Naive B cell (primary cell): ENCODE results near the gene NPHP4. TPM values are rescaled to one million over a fixed set of nuclear protein-coding genes. Genes with fewer than 3 reads are reported as not detected.
A peak's percentile ranks its signal among the peaks of the same experiment; 100 is the strongest.

Experiments used
- ATAC-seq, 2 donors: fragments of 150-1000 bp; cut with Tn5 transposase; 2 replicates each; pipeline ENCODE4 v1.10.0; 2021; ENCODE audit warnings: low read depth in 2 of 2, mild to moderate bottlenecking in 2 of 2, moderate library complexity in 2 of 2
- DNase-seq: peaks from one replicate; pipeline ENCODE4 v3.0.0; 2022
- H3K27ac Mint-ChIP-seq, 6 donors: one replicate each; pipeline ENCODE4 v1.8.0; 2020 to 2022; ENCODE audit warnings: mild to moderate bottlenecking in 6 of 6, mixed read lengths in 6 of 6, moderate library complexity in 5 of 6, inconsistent platforms in 2 of 6
- H3K27me3 Mint-ChIP-seq, 3 donors: one replicate each; pipeline ENCODE4 v1.8.0; 2021 to 2022; ENCODE audit warnings: mixed read lengths in 3 of 3, mild to moderate bottlenecking in 1 of 3
- H3K36me3 Mint-ChIP-seq, 2 donors: one replicate each; pipeline ENCODE4 v1.8.0; 2020 to 2022; ENCODE audit warnings: mixed read lengths in 2 of 2, inconsistent platforms in 1 of 2, mild to moderate bottlenecking in 1 of 2
- H3K4me1 Mint-ChIP-seq, 3 donors: one replicate each; pipeline ENCODE4 v1.8.0; 2020 to 2022; ENCODE audit warnings: mixed read lengths in 3 of 3, inconsistent platforms in 1 of 3, mild to moderate bottlenecking in 1 of 3, moderate library complexity in 1 of 3
- H3K4me3 Mint-ChIP-seq, 8 donors: one replicate each; pipeline ENCODE4 v1.8.0; 2020 to 2022; ENCODE audit warnings: mild to moderate bottlenecking in 8 of 8, mixed read lengths in 8 of 8, moderate library complexity in 8 of 8, inconsistent platforms in 2 of 8
- H3K9me3 Mint-ChIP-seq, 7 donors: one replicate each; pipeline ENCODE4 v1.8.0; 2020 to 2022; ENCODE audit warnings: mixed read lengths in 7 of 7, mild to moderate bottlenecking in 5 of 7, inconsistent platforms in 2 of 7, moderate library complexity in 1 of 7
- polyA plus RNA-seq, 6 donors: library from polyadenylated mRNA; unstranded; fragments of 300-500 nt; fragmentation: Illumina TruSeq; gene quantifications; one replicate each; pipeline ENCODE4 v1.2.3, GENCODE V29; 2021; ENCODE audit warnings: low read depth in 6 of 6

Gene NPHP4
- polyA plus RNA-seq, 6 donors from 2014 or later: 0.51 to 1.1 (median 0.68) TPM; not detected in 1

DNA sequence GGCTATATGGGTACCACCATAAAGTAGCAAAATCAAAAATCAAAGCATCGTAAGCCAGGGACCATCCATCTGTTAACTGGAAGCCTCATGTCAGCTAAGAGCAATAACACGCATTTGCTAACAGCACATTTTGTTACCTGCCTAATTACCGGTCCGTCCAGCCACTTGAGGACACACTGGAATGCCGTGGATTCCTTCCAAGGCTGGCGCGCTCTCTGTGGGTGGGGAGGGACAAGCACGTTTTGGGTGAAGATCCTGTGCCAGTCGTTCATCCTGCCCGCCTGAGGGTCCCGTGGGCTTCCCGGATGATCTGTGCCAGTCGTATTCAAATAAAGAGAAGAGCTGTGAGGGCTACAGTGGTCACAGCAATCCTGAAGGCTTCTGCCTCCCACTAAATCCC, 6.2 kb downstream of the NPHP4 start:
- Mint-ChIP-seq H3K36me3 (no peaks in the 10 kb centered on the region), H3K4me3 (no peak overlapping the region), H3K27me3 (no peaks in the 10 kb centered on the region), H3K9me3 (no peaks in the 10 kb centered on the region), H3K27ac (no peak overlapping the region), H3K4me1 (peaks cover 12 to 25% (median 23%) of the 10 kb centered on the region in 3 donors)
- ATAC-seq (no peak), DNase-seq (no peak)

DNA sequence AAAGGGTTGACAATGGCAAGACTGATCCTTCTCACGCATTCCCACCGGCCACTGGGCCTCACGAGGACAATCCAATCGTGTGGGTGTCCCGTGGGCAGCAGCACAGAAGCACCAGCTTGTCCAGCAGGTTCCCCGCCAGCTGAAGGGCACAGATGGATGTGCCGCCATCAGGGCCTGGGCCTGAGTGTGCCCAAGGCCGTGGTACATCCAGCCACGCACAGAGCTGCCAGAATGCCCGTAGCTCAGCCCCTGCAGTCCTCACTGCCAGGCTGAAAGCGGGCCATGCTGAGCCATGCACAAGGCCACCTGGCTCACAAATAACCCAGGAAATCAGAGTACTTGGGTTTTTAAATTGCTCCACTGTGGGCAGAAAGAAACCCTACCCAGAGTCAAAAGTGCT, 7.0 kb downstream of the NPHP4 start:
- Mint-ChIP-seq H3K4me3 (no peak overlapping the region), H3K9me3 (no peaks in the 10 kb centered on the region), H3K27ac (no peak overlapping the region), H3K4me1 (peaks cover 13 to 29% (median 28%) of the 10 kb centered on the region in 3 donors), H3K36me3 (no peaks in the 10 kb centered on the region), H3K27me3 (no peaks in the 10 kb centered on the region)
- ATAC-seq (no peak), DNase-seq (no peak)

DNA sequence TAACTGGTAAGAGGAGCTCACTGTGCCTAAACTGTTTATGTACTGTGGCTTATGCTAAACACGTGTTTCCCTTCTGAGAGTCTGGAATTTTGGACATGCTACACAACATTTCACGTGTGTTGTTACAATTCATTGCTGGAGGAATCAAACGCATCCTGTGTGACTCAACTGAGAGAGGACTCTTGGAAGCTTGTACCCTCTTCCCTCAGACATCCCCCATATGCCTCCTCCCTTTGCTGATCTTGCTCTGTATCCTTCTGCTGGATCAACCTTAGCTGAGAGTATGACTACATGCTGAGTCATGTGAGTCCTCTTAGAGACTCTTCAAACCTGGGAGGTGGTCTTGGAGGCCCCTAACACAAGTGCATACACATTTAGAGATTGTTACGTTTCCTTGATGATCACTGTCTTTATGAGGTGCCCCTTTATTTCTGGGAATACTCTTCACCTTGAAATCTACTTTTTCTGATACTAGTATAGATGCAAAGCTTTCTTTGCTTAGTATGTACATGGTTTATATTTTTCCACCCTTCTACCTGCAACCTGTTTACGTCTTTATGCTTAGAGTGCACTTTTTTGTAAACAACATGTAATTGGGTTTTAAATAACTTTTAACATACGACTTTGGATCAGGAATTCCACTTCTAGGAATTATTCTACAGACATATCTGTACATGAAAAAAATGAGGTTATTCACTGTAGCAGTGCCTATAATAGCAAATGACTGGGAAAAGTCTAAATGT, 8.7 kb downstream of the NPHP4 start:
- Mint-ChIP-seq H3K9me3 (no peaks in the 10 kb centered on the region), H3K27me3 (no peaks in the 10 kb centered on the region), H3K36me3 (no peaks in the 10 kb centered on the region), H3K27ac (no peak overlapping the region), H3K4me1 (peaks cover 16 to 33% (median 31%) of the 10 kb centered on the region in 3 donors), H3K4me3 (no peak overlapping the region)
- no peak for DNase-seq
- no peak for ATAC-seq

DNA sequence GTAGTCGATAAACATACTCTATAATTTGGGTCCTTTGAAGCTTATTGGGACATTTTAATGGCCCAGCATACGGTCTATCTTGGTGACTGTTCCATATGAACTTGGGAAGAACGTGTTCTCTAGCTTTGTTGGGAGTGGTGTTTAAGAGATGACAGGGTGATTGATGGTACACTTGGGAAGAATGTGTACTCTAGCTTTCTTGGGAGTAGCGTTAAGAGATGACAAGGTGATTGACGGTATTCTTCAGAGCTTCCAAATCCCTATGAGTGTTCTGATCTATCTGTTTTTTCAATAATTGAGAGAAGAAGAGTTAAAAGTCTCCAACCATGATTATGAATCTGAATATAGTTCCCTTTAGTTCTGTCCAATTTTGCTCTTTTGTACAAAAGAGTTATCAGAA, 9.4 kb downstream of the NPHP4 start:
- H3K4me1 Mint-ChIP-seq: peaks cover 20 to 33% (median 32%) of the 10 kb centered on the region in 3 donors
- peak overlapping the region in 2 of 6 donors; percentile 4 to 9 for H3K27ac Mint-ChIP-seq
- no peaks in the 10 kb centered on the region for H3K36me3 Mint-ChIP-seq
- DNase-seq: no peak
- ATAC-seq: no peak
- no peaks in the 10 kb centered on the region for H3K27me3 Mint-ChIP-seq
- no peaks in the 10 kb centered on the region for H3K9me3 Mint-ChIP-seq
- no peak overlapping the region for H3K4me3 Mint-ChIP-seq

DNA sequence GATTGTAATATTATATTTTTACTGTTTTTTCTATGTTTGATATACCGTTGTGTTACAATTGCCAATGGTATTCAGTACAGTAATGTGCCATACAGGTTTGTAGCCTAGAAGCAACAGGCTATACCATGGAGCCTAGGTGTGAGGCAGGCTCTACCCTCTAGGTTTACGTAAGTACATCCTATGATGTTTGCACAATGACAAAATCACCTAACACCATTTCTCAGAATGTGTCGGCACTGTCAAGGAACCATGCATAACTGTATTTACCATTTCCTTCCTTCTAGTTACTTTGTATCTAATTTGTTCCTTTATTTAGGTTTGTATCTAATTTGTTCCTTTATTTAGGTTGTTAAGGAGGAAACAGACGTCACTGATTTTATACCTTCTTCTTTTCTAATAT, 9.9 kb downstream of the NPHP4 start:
- Mint-ChIP-seq H3K27me3 (no peaks in the 10 kb centered on the region), H3K4me1 (peaks cover 26 to 39% (median 36%) of the 10 kb centered on the region in 3 donors), H3K27ac (peak overlapping the region in 2 of 6 donors; percentile 23 to 47), H3K4me3 (no peak overlapping the region), H3K36me3 (peaks cover 0 to 4% of the 10 kb centered on the region in 2 donors), H3K9me3 (peaks cover 0 to 2% (median 0%) of the 10 kb centered on the region in 7 donors)
- ATAC-seq (peak; percentile 53 to 63), DNase-seq (no peak)

DNA sequence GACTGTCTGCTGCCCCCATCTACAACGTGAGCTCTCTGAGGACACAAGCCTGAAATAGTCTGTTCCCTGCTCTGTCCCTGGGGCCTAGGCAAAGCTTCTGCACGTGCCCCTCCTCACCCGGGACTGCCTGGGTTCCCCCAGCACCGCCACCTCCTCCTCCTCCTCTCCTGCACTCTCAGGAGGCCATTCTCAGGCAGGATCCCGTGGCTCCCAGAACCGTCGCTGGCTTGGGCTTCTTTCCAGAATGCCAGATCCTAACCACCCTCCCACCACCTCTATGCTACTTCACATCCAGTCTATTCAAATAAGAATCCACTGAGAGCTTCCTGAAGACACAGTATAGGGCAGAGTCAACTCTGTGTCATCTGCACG, 11.2 kb downstream of the NPHP4 start:
- DNase-seq (no peak), ATAC-seq (no peak)
- Mint-ChIP-seq H3K27ac (peak overlapping the region in 3 of 6 donors; percentile 28 to 56 (median 55)), H3K36me3 (peaks cover 0 to 5% of the 10 kb centered on the region in 2 donors), H3K4me3 (peak overlapping the region in 2 of 8 donors; percentile 34 to 44), H3K9me3 (peaks cover 0 to 2% (median 0%) of the 10 kb centered on the region in 7 donors), H3K27me3 (no peaks in the 10 kb centered on the region), H3K4me1 (peaks cover 27 to 45% (median 41%) of the 10 kb centered on the region in 3 donors)

DNA sequence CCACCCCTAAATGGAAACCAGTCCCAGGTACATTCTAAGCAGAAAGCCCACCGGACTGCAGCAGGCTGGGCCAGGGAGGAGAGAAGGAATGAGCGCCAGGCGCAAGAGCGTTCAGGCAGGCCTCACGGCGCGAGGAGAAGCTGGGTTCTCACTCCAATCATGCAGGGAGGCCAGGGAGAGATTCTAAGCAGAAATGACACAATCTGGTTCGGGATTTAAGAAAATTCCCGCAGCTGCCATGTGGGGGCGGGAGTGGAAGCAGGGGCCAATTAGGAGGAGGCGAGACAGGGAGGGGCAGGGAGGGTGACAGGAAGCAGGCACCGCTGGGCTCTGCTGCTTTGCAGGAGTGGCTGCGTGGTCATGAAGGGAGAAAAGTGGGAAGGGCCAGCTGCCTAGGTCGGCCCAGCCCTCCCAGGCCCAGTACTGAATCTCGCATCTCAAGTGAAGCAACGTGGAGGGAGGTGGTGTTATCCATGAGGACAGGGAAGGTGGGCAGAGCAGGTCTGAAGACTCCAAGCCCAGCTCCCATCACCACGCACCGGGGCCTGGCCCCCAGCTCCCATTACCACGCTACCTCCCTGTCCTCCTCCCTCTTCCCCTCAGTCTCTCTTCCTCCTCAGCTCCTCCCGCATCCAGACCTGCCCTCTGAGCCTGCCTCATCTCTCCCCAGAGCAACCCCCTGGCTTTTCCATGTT, 11.8 kb downstream of the NPHP4 start:
- H3K9me3 Mint-ChIP-seq: peaks cover 0 to 2% (median 0%) of the 10 kb centered on the region in 7 donors
- H3K27me3 Mint-ChIP-seq: no peaks in the 10 kb centered on the region
- ATAC-seq (peak in 1 of 2 donors; percentile 44), DNase-seq (no peak)
- peak overlapping the region in 4 of 8 donors; percentile 36 to 78 (median 46) for H3K4me3 Mint-ChIP-seq
- H3K27ac Mint-ChIP-seq: peak overlapping the region in 2 of 6 donors; percentile 55 to 67
- H3K36me3 Mint-ChIP-seq: peaks cover 0 to 5% of the 10 kb centered on the region in 2 donors
- H3K4me1 Mint-ChIP-seq: peaks cover 27 to 45% (median 41%) of the 10 kb centered on the region in 3 donors

DNA sequence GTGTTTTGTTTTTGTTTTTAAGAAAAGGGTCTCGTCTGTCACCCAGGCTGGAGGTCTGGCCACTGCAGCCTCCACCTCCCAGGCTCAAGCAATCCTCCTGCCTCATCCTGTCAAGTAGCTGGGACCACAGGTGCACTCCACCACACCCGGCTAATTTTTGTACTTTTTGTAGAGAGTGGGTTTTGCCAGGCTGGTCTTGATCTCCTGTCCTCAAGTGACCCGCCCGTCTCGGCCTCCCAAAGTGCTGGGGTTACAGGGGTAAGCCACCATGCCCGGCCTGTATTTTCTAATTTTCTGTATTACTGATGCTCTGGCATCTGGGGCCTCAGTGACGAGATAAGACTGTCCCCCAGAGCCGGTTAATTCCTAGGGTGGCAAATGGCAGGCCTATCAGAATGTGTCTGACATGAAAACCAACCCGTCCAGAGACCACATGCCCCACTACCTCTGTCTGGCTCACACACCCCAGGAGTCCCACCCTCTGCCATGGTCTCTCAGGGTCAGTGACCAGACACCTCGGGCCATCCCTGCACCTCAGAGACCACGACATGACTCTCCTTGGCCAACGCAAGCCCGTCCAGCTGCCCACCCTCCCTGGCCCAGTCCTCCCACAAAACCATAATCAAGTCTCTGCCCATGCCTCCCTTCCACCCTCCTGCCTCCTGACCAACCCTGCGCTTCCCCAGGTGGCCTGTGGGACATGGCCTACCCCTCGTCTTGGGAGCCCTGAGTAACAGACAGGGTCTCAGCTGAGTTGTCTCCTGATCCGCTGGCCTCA, 12.5 kb downstream of the NPHP4 start:
- H3K36me3 Mint-ChIP-seq: peaks cover 0 to 5% of the 10 kb centered on the region in 2 donors
- H3K4me3 Mint-ChIP-seq: peak overlapping the region in 4 of 8 donors; percentile 15 to 51 (median 38)
- ATAC-seq (no peak), DNase-seq (no peak)
- peak overlapping the region in 2 of 6 donors; percentile 55 to 67 for H3K27ac Mint-ChIP-seq
- no peaks in the 10 kb centered on the region for H3K27me3 Mint-ChIP-seq
- peaks cover 27 to 45% (median 41%) of the 10 kb centered on the region in 3 donors for H3K4me1 Mint-ChIP-seq
- H3K9me3 Mint-ChIP-seq: peaks cover 0 to 2% (median 0%) of the 10 kb centered on the region in 7 donors

DNA sequence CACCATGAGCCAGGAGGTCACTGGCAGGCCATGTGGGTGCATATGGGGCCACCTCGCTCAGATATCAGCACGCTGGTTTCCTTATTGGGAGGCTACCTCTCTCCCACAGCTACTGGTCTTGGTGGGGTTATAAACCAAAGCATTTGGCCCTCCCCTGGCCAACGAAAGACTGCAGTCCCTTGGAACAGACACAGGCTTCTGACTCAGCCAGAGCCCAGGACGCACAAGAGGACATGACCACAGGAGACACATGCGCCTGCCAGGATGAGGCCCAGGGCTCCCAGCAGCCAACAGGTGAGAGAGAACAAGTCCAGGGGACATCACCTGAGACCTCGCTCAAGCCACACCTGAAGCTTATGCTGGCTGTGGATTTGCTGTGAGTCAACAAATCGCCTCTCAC, 13.8 kb downstream of the NPHP4 start:
- DNase-seq: no peak
- peak overlapping the region in 2 of 6 donors; percentile 60 to 83 for H3K27ac Mint-ChIP-seq
- no peaks in the 10 kb centered on the region for H3K27me3 Mint-ChIP-seq

DNA sequence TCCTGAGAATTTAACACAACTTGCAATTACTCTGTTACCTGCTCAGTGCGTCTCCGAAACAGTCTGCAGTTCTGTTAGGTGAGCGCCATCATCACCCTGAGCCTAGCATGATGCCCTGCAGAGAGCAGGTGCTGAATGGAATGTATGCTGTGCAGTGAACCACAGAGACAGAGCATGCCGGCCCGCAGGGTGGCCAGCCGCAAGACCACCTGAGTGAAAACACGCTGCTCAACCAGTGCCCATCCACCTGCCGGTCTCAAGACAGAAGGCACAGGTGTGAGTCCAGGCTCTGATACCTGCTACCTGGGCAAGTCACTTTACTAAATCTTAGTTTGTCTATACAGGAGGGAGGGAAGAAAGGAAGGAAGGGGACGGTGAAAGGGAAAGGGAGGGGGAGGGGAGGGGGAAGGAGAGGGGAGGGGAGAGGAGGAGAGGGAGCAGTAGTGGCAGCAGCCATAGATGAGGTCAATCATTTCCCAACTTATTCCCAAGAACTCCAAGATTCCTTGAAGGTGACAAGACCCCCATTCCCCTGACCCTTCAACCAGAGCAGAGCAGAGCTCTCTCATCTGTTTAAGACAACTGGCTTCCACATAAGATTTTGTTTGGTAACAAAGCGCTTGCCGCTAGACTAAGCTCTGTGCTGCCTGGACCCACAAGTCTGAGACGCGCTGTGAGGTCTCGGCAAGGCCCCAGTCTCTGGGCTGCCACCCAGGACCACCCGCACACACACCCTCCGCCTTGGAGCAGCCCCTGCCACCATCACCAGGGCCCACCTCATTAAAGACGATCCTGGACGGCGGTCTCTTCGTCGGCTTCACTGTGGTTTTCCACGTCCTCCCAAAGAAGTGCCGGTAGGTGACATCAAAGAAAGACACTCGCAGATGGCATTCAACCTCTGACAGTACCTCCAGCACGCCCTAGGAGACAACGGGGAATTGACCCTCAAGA, 14.5 kb downstream of the NPHP4 start:
- DNase-seq (no peak), ATAC-seq (no peak)
- peaks cover 0 to 5% of the 10 kb centered on the region in 2 donors for H3K36me3 Mint-ChIP-seq
- peaks cover 0 to 2% (median 0%) of the 10 kb centered on the region in 7 donors for H3K9me3 Mint-ChIP-seq
- H3K4me1 Mint-ChIP-seq: peaks cover 24 to 40% (median 35%) of the 10 kb centered on the region in 3 donors
- H3K27me3 Mint-ChIP-seq: no peaks in the 10 kb centered on the region
- peak overlapping the region in 5 of 6 donors; percentile 11 to 92 (median 75) for H3K27ac Mint-ChIP-seq
- peak overlapping the region in 2 of 8 donors; percentile 18 to 50 for H3K4me3 Mint-ChIP-seq

More for the DNA sequence above, 13.8 kb downstream of the NPHP4 start:
- no peak overlapping the region for H3K4me3 Mint-ChIP-seq
- peaks cover 25 to 45% (median 38%) of the 10 kb centered on the region in 3 donors for H3K4me1 Mint-ChIP-seq
- no peak for ATAC-seq
- H3K36me3 Mint-ChIP-seq: peaks cover 0 to 5% of the 10 kb centered on the region in 2 donors
- H3K9me3 Mint-ChIP-seq: peaks cover 0 to 2% (median 0%) of the 10 kb centered on the region in 7 donors

DNA sequence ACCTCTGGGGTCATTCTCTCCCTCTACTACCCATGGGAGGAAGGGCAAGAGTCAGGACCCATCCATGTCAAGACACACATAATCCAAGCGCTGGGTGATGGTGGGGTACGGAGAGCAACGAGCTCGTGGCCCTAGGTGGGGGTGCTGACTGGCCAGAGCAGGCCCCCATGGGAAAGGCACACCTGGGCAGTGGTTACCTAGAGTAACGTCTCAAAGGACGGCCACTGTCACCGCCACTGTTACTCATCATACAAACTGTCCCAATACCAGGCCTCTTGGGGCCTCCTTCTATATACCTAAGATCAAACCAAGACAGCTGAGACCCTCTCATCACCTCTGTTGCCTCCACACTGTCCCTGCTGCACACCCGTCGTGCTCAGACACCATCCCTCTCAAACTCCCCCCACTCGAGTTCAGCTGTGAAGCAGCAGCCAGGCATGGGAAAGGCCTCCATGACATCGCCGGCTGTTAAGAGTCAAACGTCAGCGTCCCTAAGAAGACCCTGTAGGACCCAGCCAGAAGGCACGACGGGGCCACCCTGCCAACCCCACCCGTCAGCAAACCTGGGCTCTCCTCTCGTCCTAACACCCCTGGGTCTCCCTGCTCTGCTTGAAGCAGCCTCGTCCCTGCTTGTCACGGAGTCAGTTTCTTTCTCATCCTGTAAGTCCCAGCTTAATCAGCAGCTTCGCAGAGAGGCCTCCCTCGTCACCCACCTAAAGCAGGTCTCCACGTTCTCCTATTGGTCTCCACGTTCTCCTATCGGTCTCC, 15.3 kb downstream of the NPHP4 start:
- ATAC-seq: no peak
- peaks cover 0 to 5% of the 10 kb centered on the region in 2 donors for H3K36me3 Mint-ChIP-seq
- H3K27ac Mint-ChIP-seq: peak overlapping the region in 2 of 6 donors; percentile 73 to 75
- DNase-seq: no peak
- no peaks in the 10 kb centered on the region for H3K27me3 Mint-ChIP-seq
- peaks cover 0 to 2% (median 0%) of the 10 kb centered on the region in 7 donors for H3K9me3 Mint-ChIP-seq
- H3K4me3 Mint-ChIP-seq: peak overlapping the region in 1 of 8 donors; percentile 3
- H3K4me1 Mint-ChIP-seq: peaks cover 24 to 31% (median 26%) of the 10 kb centered on the region in 3 donors

DNA sequence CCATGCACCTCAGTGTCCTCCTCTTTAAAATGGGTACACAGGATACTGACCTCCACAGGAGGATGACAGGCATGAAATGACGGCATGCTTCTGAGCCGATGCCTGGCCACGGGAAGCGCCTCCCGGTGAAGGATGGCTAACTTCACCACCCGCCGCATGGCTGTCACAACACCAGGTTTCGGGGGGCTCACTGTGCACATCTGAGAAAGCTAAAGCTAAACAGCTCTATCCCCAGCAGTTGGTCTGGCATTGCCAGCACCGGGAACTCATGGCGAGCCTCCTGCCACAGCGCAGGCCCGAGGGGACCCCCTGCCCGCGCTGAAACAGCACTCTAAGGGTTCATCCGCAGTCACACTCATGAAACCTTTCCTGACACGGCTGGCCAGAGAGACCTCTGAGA, 16.0 kb downstream of the NPHP4 start:
- Mint-ChIP-seq H3K27me3 (no peaks in the 10 kb centered on the region), H3K9me3 (peaks cover 0 to 2% (median 0%) of the 10 kb centered on the region in 7 donors), H3K4me3 (no peak overlapping the region), H3K4me1 (peaks cover 22 to 27% (median 24%) of the 10 kb centered on the region in 3 donors), H3K36me3 (peaks cover 0 to 5% of the 10 kb centered on the region in 2 donors), H3K27ac (no peak overlapping the region)
- no peak for ATAC-seq
- no peak for DNase-seq
